Inferior parietal cortex (tissue), 1 donor: Measurements from ENCODE around the gene NDUFS2.

Source experiments
- DNase-seq: peaks from one replicate; pipeline ENCODE4 v3.0.0-alpha.2; 2016; ENCODE audit errors: extremely low spot score

Gene NDUFS2

GRCh38 chr1:161196111-161196510, 6.1 kb upstream of the NDUFS2 start:
- DNase-seq, result no peak

GRCh38 chr1:161196521-161197451, 5.4 kb upstream of the NDUFS2 start:
- DNase-seq, result no peak

GRCh38 chr1:161197560-161198193, 4.5 kb upstream of the NDUFS2 start:
- DNase-seq, result no peak

- DNase-seq, result no peak
These were observed 3.8 kb upstream of the NDUFS2 start for GRCh38 chr1:161198194-161198896.

- peak; percentile 86 for DNase-seq
These were observed 3.2 kb upstream of the NDUFS2 start, which contains the start of gene ADAMTS4 for GRCh38 chr1:161198897-161199431. Gene ADAMTS4 (minus strand): TSS chr1:161199054. CDS start chr1:161198627, 427 bp downstream.

GRCh38 chr1:161199506-161200139, 2.5 kb upstream of the NDUFS2 start:
- no peak for DNase-seq

GRCh38 chr1:161200421-161200991, 1.7 kb upstream of the NDUFS2 start:
- DNase-seq, result peak; percentile 63

- peak; percentile 46 for DNase-seq
These were observed 953 bp upstream of the NDUFS2 start for GRCh38 chr1:161200992-161201835.

GRCh38 chr1:161206411-161207140, 4.4 kb downstream of the NDUFS2 start:
- no peak for DNase-seq

GRCh38 chr1:161207173-161207572, 5.0 kb downstream of the NDUFS2 start:
- no peak for DNase-seq

- DNase-seq, result peak; percentile 71
These were observed 7.7 kb downstream of the NDUFS2 start for GRCh38 chr1:161209790-161210409.

- DNase-seq, result no peak
These were observed 12.2 kb downstream of the NDUFS2 start for GRCh38 chr1:161214369-161214768.

- no peak for DNase-seq
These were observed 12.9 kb downstream of the NDUFS2 start, which contains the start of gene FCER1G for GRCh38 chr1:161215076-161215475. Gene FCER1G (plus strand): TSS chr1:161215295. CDS start chr1:161215322, 27 bp downstream.

GRCh38 chr1:161216945-161217712, 15.0 kb downstream of the NDUFS2 start:
- DNase-seq, result no peak

- no peak for DNase-seq
These were observed 15.7 kb downstream of the NDUFS2 start for GRCh38 chr1:161217831-161218230.

- no peak for DNase-seq
These were observed 16.3 kb downstream of the NDUFS2 start for GRCh38 chr1:161218301-161219077.
